ENCODE data around the gene CEP57. TPM values are rescaled to one million over a fixed set of nuclear protein-coding genes. Genes with fewer than 3 reads are reported as not detected.

The CEP57 gene
- total and polyA plus RNA-seq, 2 of the 13 experiments (the other 11 are each of a cell fraction or from before 2014, with no cell fraction given), result 34.3 to 59.4 TPM

DNA sequence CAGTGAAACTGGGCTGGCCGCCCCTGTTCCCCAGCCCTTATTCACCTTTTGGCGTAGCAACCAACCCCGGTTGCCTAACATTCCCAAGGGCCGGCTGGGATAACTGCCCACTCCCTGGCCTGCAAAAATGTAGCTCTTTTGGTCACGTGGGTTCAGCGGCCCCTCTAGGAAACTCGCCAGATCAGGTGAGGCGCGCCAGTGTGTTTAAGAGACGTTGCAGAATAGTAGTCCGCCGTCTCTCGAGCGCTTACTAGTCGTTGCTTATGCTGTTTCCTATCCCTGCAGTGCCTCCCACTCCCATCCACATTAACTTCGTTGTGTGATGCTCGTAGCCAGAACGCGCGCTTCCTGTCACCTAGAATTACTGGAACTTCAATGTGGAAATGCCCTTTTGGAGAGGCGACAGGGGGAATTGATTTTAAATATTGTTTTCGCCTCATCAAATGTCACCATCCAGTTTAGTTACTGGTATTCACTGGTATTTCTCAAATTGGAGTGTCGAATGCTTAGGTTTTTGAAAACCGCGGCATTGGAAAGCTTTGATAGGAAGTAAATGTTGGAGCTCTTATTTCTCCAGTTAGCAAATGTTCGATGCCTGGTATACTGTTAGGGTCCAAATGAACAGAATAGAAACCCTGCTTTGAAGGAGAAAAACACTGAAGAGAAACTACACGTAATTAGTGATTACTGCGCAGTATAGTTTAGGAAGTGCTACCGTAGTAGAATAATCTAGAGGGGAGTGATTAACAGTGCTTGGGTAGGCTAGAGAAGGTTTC, 823 bp downstream of the CEP57 start (continued):
- TF ChIP-seq, protein P1, sequence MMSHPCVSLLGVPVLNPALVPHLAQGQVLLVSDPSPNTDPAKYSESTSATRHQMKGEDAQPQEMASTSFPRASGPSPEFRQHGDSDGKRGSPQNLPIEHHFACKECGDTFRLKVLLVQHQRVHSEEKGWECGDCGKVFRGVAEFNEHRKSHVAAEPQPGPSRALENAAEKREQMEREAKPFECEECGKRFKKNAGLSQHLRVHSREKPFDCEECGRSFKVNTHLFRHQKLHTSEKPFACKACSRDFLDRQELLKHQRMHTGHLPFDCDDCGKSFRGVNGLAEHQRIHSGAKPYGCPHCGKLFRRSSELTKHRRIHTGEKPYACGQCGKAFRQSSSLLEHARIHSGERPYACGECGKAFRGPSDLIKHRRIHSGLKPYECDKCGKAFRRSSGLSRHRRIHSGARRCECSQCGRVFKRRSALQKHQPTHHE (CRISPR knock-in tag; IDR thresholded peaks at IDR 0.05; ENCODE audit: borderline replicate concordance), result no peak
- TF ChIP-seq FOXK1 (CRISPR knock-in tag; IDR thresholded peaks at IDR 0.05; ENCODE audit: borderline replicate concordance, low read depth) (no peak), NCOA2 (CRISPR knock-in tag; IDR thresholded peaks at IDR 0.05) (no peak), FOXJ3 (CRISPR knock-in tag; IDR thresholded peaks at IDR 0.05; ENCODE audit: borderline replicate concordance) (0 out of 2 replicates have a peak, but pooled peaks have one; percentile 36), ZNF12 (CRISPR knock-in tag; IDR thresholded peaks at IDR 0.05) (no peak), ZNF224 (CRISPR knock-in tag; IDR thresholded peaks at IDR 0.05) (no peak), ZKSCAN1 (IDR thresholded peaks at IDR 0.05; ENCODE audit: low read length) (no peak), YEATS2 (CRISPR knock-in tag; IDR thresholded peaks at IDR 0.05; ENCODE audit: borderline replicate concordance) (no peak), GABPA (IDR thresholded peaks at IDR 0.05; ENCODE audit: low read depth, low read length) (no peak), GABPA (CRISPR knock-in tag; IDR thresholded peaks at IDR 0.05; ENCODE audit: low read depth) (peak; percentile 18; the same call in 1 of the 2 replicates), REPIN1 (CRISPR knock-in tag; IDR thresholded peaks at IDR 0.05; ENCODE audit: borderline replicate concordance, low read depth) (peak; percentile 55; the same call in 1 of the 2 replicates), ISL2 (CRISPR knock-in tag; IDR thresholded peaks at IDR 0.05) (no peak), HMGA1 (CRISPR knock-in tag; conservative IDR thresholded peaks at IDR 0.05) (no peak)
- TF ChIP-seq, protein P2, sequence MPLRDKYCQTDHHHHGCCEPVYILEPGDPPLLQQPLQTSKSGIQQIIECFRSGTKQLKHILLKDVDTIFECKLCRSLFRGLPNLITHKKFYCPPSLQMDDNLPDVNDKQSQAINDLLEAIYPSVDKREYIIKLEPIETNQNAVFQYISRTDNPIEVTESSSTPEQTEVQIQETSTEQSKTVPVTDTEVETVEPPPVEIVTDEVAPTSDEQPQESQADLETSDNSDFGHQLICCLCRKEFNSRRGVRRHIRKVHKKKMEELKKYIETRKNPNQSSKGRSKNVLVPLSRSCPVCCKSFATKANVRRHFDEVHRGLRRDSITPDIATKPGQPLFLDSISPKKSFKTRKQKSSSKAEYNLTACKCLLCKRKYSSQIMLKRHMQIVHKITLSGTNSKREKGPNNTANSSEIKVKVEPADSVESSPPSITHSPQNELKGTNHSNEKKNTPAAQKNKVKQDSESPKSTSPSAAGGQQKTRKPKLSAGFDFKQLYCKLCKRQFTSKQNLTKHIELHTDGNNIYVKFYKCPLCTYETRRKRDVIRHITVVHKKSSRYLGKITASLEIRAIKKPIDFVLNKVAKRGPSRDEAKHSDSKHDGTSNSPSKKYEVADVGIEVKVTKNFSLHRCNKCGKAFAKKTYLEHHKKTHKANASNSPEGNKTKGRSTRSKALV (CRISPR knock-in tag; IDR thresholded peaks at IDR 0.05), result peak; percentile 67; the same call in 1 of the 2 replicates
- TF ChIP-seq, protein P3, sequence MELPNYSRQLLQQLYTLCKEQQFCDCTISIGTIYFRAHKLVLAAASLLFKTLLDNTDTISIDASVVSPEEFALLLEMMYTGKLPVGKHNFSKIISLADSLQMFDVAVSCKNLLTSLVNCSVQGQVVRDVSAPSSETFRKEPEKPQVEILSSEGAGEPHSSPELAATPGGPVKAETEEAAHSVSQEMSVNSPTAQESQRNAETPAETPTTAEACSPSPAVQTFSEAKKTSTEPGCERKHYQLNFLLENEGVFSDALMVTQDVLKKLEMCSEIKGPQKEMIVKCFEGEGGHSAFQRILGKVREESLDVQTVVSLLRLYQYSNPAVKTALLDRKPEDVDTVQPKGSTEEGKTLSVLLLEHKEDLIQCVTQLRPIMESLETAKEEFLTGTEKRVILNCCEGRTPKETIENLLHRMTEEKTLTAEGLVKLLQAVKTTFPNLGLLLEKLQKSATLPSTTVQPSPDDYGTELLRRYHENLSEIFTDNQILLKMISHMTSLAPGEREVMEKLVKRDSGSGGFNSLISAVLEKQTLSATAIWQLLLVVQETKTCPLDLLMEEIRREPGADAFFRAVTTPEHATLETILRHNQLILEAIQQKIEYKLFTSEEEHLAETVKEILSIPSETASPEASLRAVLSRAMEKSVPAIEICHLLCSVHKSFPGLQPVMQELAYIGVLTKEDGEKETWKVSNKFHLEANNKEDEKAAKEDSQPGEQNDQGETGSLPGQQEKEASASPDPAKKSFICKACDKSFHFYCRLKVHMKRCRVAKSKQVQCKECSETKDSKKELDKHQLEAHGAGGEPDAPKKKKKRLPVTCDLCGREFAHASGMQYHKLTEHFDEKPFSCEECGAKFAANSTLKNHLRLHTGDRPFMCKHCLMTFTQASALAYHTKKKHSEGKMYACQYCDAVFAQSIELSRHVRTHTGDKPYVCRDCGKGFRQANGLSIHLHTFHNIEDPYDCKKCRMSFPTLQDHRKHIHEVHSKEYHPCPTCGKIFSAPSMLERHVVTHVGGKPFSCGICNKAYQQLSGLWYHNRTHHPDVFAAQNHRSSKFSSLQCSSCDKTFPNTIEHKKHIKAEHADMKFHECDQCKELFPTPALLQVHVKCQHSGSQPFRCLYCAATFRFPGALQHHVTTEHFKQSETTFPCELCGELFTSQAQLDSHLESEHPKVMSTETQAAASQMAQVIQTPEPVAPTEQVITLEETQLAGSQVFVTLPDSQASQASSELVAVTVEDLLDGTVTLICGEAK (IDR thresholded peaks at IDR 0.05), result no peak
- TF ChIP-seq, protein P3 (CRISPR knock-in tag; IDR thresholded peaks at IDR 0.05), result no peak
- TF ChIP-seq, protein P4, sequence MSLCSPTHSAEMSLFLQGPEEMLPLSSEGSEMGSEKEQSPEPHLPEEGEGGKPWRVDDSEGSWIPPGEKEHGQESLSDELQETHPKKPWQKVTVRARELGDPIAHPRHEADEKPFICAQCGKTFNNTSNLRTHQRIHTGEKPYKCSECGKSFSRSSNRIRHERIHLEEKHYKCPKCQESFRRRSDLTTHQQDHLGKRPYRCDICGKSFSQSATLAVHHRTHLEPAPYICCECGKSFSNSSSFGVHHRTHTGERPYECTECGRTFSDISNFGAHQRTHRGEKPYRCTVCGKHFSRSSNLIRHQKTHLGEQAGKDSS (CRISPR knock-in tag; IDR thresholded peaks at IDR 0.05; ENCODE audit: borderline replicate concordance, low read depth), result no peak; the same call in 1 of the 2 replicates
